ENCODE measurements around the gene TRMT61B.

- TF ChIP-seq GTF2I (CRISPR knock-in tag; conservative IDR thresholded peaks at IDR 0.05) (no peak), ATF2 (CRISPR knock-in tag; IDR thresholded peaks at IDR 0.05; ENCODE audit: borderline replicate concordance, low read depth) (no peak), CTCF (IDR thresholded peaks at IDR 0.05) (no peak), ZNF121 (CRISPR knock-in tag; IDR thresholded peaks at IDR 0.05) (no peak), FOXJ3 (CRISPR knock-in tag; IDR thresholded peaks at IDR 0.05; ENCODE audit: borderline replicate concordance) (no peak)
These were observed 28.1 kb downstream of the TRMT61B start for GRCh38 chr2:28842042-28842441.
